ENCODE measurements around the gene PLPPR3.
"Not testable (repeated sequence)": the region's sequence is repeated elsewhere in the genome, so short reads cannot be mapped to it uniquely, and the experiment has no call there.

Gene PLPPR3

GRCh38 chr19:855566-856120, 33.9 kb upstream of the PLPPR3 start:
- H3K4me3 ChIP-seq (ENCODE audit: low read depth, low read length): no peak overlapping the region
- DNase-seq (ENCODE audit: low read depth): no peak
- TF ChIP-seq, protein P1, sequence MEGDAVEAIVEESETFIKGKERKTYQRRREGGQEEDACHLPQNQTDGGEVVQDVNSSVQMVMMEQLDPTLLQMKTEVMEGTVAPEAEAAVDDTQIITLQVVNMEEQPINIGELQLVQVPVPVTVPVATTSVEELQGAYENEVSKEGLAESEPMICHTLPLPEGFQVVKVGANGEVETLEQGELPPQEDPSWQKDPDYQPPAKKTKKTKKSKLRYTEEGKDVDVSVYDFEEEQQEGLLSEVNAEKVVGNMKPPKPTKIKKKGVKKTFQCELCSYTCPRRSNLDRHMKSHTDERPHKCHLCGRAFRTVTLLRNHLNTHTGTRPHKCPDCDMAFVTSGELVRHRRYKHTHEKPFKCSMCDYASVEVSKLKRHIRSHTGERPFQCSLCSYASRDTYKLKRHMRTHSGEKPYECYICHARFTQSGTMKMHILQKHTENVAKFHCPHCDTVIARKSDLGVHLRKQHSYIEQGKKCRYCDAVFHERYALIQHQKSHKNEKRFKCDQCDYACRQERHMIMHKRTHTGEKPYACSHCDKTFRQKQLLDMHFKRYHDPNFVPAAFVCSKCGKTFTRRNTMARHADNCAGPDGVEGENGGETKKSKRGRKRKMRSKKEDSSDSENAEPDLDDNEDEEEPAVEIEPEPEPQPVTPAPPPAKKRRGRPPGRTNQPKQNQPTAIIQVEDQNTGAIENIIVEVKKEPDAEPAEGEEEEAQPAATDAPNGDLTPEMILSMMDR (IDR thresholded peaks at IDR 0.05; ENCODE audit: low read depth, low read length): no peak
- TF ChIP-seq MYC (IDR thresholded peaks at IDR 0.05; ENCODE audit: low read depth, low read length): no peak
- no peak for TF ChIP-seq MAX (IDR thresholded peaks at IDR 0.05; ENCODE audit: low read depth, low read length)
- TF ChIP-seq POLR2A (IDR thresholded peaks at IDR 0.05; ENCODE audit: extremely low read depth, insufficient read length): no peak

DNA sequence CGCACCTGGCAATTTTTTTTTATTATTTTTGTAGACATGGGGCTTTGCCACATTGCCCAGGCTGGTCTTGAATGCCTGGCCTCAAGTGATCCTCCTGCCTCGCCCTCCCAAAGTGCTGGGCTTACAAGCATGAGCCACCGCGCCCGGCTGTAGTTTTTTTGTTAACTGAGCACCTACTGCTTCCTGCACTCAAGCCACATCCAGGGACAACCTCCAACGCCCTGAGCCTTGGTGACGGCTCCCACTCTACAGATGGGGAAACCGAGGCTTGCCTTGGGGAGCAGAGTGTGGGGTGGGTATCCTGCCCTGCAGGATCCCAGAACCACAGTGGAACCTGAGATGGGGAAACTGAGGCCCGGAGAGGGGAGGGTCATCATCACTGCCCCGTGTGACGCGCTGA, 33.4 kb upstream of the PLPPR3 start:
- DNase-seq (ENCODE audit: low read depth): no peak
- TF ChIP-seq MAX (IDR thresholded peaks at IDR 0.05; ENCODE audit: low read depth, low read length): no peak
- TF ChIP-seq, protein P1 (IDR thresholded peaks at IDR 0.05; ENCODE audit: low read depth, low read length): no peak
- TF ChIP-seq MYC (IDR thresholded peaks at IDR 0.05; ENCODE audit: low read depth, low read length): no peak
- TF ChIP-seq POLR2A (IDR thresholded peaks at IDR 0.05; ENCODE audit: extremely low read depth, insufficient read length): no peak
- H3K4me3 ChIP-seq (ENCODE audit: low read depth, low read length): no peak overlapping the region

GRCh38 chr19:854549-854948, 32.8 kb upstream of the PLPPR3 start:
- DNase-seq (ENCODE audit: low read depth): no peak
- no peak overlapping the region for H3K4me3 ChIP-seq (ENCODE audit: low read depth, low read length)

GRCh38 chr19:853614-854220, 32.0 kb upstream of the PLPPR3 start:
- DNase-seq (ENCODE audit: low read depth): not testable (repeated sequence)

More at GRCh38 chr19:854549-854948, 32.8 kb upstream of the PLPPR3 start:
- no peak for TF ChIP-seq MAX (IDR thresholded peaks at IDR 0.05; ENCODE audit: low read depth, low read length)
- TF ChIP-seq, protein P1 (IDR thresholded peaks at IDR 0.05; ENCODE audit: low read depth, low read length): no peak
- TF ChIP-seq MYC (IDR thresholded peaks at IDR 0.05; ENCODE audit: low read depth, low read length): no peak
- no peak for TF ChIP-seq POLR2A (IDR thresholded peaks at IDR 0.05; ENCODE audit: extremely low read depth, insufficient read length)

DNA sequence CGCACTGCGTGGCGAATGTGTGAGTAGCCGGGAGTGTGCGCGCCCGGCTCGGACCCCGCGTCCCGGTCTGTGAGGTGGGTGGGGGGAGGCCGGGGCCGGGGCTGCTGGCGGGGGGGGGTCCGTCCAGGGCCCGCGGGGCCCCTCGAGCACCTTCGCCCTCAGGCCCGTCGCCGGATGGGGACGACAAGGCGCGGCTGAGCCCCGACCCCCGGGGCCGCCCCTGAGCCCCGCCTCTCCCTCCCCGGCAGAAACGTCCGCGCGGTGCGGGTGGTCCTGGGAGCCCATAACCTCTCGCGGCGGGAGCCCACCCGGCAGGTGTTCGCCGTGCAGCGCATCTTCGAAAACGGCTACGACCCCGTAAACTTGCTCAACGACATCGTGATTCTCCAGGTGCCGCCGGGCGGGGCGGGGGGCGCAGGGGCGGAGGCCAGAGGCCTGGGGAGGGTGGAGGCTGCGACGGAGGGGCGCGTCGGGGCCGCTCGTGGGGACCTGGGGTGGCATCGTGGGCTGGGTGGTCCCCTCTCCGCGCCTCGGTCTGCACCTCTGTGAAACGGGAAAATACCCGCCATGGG, 31.3 kb upstream of the PLPPR3 start:
- H3K4me3 ChIP-seq (ENCODE audit: low read depth, low read length): no peak overlapping the region
- TF ChIP-seq MAX (IDR thresholded peaks at IDR 0.05; ENCODE audit: low read depth, low read length) (no peak), POLR2A (IDR thresholded peaks at IDR 0.05; ENCODE audit: extremely low read depth, insufficient read length) (no peak), MYC (IDR thresholded peaks at IDR 0.05; ENCODE audit: low read depth, low read length) (no peak)
- TF ChIP-seq, protein P1 (IDR thresholded peaks at IDR 0.05; ENCODE audit: low read depth, low read length): no peak
- no peak for DNase-seq (ENCODE audit: low read depth)

More at GRCh38 chr19:853614-854220, 32.0 kb upstream of the PLPPR3 start:
- not testable (repeated sequence) for H3K4me3 ChIP-seq (ENCODE audit: low read depth, low read length)

DNA sequence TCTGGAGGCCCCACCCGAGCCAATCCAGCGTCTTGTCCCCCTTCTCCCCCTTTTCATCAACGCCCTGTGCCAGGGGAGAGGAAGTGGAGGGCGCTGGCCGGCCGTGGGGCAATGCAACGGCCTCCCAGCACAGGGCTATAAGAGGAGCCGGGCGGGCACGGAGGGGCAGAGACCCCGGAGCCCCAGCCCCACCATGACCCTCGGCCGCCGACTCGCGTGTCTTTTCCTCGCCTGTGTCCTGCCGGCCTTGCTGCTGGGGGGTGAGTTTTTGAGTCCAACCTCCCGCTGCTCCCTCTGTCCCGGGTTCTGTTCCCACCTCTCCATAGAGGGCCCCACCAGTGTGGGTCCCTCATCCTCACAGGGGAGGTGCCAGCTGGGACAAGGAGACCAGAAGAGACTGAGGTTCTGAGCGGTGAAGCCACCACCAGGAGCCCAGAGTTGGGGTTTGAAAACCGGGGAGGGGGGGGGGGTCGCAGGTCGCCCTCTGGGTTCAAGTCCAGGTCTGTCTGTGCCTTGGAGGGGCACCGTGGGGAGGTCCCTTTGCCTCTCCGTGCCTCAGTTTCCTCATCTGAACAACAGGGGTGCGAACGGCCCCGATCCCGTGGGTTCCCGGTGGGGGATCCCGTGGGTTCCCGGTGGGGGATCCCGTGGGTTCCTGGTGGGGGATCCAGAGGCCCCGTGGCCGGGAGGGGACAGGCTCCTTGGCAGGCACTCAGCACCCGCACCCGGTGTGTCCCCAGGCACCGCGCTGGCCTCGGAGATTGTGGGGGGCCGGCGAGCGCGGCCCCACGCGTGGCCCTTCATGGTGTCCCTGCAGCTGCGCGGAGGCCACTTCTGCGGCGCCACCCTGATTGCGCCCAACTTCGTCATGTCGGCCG, 30.6 kb upstream of the PLPPR3 start, which contains the start of gene ELANE:
Gene ELANE, plus strand, starts transcription at position 168 of the 878 bp plus-strand sequence. Its CDS starts 26 bp downstream, at position 194.
- TF ChIP-seq, protein P1 (IDR thresholded peaks at IDR 0.05; ENCODE audit: low read depth, low read length): no peak
- TF ChIP-seq POLR2A (IDR thresholded peaks at IDR 0.05; ENCODE audit: extremely low read depth, insufficient read length): no peak
- TF ChIP-seq MYC (IDR thresholded peaks at IDR 0.05; ENCODE audit: low read depth, low read length): no peak
- no peak for TF ChIP-seq MAX (IDR thresholded peaks at IDR 0.05; ENCODE audit: low read depth, low read length)
- no peak for DNase-seq (ENCODE audit: low read depth)
- no peak within 1 kb of the TSS for H3K4me3 ChIP-seq (ENCODE audit: low read depth, low read length)
